Renal pelvis (tissue), 4 donors: ENCODE measurements around the gene NMRK1. TPM values are rescaled to one million over a fixed set of nuclear protein-coding genes. Genes with fewer than 3 reads are reported as not detected.

Source experiments
- DNase-seq: peaks from one replicate; pipeline ENCODE4 v3.0.0-alpha.2; 2013
- polyA plus RNA-seq, 3 donors: library from polyadenylated mRNA; unstranded; fragments of 120-200 nt; gene quantifications; one replicate each; pipeline ENCODE4 v1.2.1, GENCODE V29; 2013; ENCODE audit not compliant: insufficient read length in 3 of 3

NMRK1 gene
- polyA plus RNA-seq, 3 donors: 18.0 to 27.4 (median 27.0) TPM

DNA sequence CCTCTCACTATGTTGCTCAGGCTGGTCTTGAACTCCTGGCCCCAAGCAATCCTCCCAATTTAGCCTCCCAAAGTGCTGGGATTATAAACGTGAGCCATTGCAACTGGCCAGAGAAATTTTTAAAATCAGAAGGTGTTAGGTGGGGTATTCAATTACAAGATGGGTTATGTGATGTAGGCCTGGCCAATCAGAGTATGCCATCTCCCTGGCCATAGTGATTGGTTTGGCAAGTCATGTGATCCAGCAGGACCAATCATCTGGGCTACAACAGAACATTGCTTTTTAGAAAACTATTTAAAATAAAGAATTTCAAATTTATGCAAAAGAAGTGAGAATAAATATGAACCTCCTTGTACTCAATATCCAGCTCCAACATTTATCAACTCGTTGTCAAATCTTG, 22.4 kb downstream of the NMRK1 start:
- no peak for DNase-seq

- no peak for DNase-seq
Observed at GRCh38 chr9:75064307-75065025, 23.5 kb downstream of the NMRK1 start.

GRCh38 chr9:75063556-75064305, 24.2 kb downstream of the NMRK1 start:
- DNase-seq: no peak

GRCh38 chr9:75061169-75061568, 26.8 kb downstream of the NMRK1 start:
- no peak for DNase-seq

GRCh38 chr9:75054368-75055001, 33.5 kb downstream of the NMRK1 start:
- no peak for DNase-seq

GRCh38 chr9:75053869-75054268, 34.1 kb downstream of the NMRK1 start:
- DNase-seq: no peak

- DNase-seq: no peak
Observed at GRCh38 chr9:75051285-75051684, 36.7 kb downstream of the NMRK1 start.

DNA sequence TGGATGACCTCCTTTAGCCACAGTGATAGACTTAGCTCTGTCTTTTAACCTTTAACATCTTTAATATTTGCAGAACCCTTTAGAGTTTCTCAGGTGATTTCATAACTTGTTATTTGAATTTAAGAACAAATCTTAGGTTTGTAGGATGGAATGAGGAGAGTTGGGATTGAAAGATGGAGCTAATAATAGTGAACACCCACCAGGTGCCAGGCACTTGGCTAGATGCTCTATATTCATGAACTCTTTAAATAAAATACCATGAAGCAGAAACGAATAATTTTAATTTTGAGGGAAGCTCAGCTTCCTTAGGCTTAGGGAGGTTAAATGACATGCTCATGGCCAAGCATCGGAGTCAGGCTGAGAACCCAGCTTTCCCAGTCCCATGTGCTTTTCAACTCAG, 40.4 kb downstream of the NMRK1 start:
- DNase-seq: no peak

- no peak for DNase-seq
Observed at GRCh38 chr9:75046725-75047345, 41.1 kb downstream of the NMRK1 start.

DNA sequence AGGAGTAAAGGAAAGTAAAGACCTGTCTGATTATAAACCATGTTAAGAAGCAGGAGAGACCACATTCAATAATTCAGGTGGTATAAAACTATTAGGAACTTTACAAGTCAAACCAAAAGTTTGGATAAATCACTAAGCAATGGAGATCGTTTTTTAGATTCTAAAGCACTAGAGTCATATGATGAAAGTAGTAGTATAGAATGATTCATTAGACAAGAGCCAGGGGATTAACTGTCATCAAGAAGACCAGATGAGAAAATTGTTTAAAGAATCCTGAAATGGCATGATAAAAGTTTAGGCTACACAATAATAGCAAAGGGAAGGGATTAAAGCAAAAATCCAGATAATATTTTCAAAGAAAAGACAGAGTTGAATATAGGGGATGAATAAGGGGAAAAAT, 46.9 kb downstream of the NMRK1 start:
- DNase-seq: no peak

GRCh38 chr9:75039801-75040200, 48.2 kb downstream of the NMRK1 start:
- DNase-seq: no peak

GRCh38 chr9:75039009-75039408, 48.9 kb downstream of the NMRK1 start:
- no peak for DNase-seq

DNA sequence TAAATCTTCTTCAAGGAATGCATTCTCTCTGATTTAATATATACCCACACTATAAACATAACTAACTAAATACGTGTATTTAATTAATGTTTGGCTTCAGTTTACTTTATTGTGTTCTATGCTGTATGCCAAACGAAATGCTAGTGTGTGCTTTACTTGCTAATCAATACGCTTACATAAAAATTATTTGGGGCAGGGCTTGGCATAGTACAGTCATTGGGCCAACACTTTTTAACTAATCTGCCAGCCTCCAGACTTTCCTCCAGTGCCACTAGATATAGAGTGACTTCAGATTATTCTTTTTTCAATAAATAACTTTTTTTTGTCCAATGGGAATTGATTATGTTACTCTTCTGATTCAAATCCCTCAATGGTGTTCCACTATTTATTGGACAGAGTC, 51.2 kb downstream of the NMRK1 start:
- no peak for DNase-seq

GRCh38 chr9:75033791-75034473, 54.0 kb downstream of the NMRK1 start:
- DNase-seq: peak; percentile 12

GRCh38 chr9:75027187-75028107, 60.5 kb downstream of the NMRK1 start:
- peak; percentile 39 for DNase-seq

DNA sequence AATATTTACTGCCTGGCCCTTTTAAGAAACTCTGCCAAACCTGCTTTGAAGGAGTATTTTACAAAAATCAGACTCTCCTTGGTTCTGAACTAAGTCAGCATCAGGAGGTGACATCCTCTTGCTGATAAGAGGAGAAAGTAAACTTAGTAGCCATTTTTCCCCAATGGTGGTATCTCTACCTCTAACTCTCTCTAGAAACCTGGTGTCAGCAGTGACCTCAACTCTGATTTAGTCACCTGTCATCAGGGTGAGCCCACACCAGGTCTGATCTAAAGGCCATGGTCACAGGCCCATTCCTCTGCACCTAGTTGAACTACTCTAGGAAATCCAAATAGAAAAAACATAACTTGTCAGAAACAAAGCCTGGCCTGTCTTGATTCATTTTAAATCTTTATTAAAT, 64.1 kb downstream of the NMRK1 start:
- no peak for DNase-seq

- no peak for DNase-seq
Observed at GRCh38 chr9:75019654-75020053, 68.3 kb downstream of the NMRK1 start.

DNA sequence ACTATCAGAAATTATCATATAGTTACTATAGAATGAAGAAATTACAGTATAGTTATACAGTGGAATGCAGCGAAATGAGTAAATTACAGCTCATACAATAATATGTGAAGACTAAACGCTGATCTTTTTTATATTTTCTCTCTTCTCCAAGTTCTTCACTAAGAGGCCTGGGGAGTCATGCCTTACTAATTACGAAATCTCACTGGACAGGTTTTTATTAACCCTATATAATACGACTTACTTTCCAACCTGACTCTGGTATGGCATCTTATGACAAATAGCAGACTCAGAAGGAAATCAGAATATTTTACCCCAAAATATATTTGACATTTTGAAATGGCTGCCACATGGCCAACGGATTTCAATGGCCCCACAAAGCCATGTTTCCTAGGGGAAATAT, 68.9 kb downstream of the NMRK1 start:
- DNase-seq: no peak

- no peak for DNase-seq
Observed at GRCh38 chr9:75017378-75017777, 70.6 kb downstream of the NMRK1 start.

DNA sequence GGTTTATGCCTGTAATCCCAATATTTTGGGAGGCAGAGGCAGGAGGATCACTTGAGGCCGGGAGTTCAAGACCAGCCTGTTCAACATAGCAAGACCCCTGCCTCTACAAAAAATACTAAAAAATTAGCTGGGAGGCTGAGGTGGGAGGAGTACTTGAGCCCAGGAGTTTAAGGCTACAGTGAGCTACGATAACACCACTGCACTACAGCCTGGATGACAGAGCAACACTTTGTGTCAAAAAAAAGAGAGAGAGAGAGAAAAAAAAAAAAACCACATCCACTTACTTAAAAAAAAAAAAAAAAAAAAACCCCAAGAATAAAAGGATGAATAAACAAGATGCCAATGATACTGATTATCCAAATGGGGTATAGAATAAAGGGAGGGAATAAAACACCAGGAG, 74.2 kb downstream of the NMRK1 start:
- DNase-seq: no peak
